Measurements from ENCODE around the gene GCNT1. TPM values are rescaled to one million over a fixed set of nuclear protein-coding genes. Genes with fewer than 3 reads are reported as not detected.
"Not testable (repeated sequence)": the region's sequence is repeated elsewhere in the genome, so short reads cannot be mapped to it uniquely, and the experiment has no call there.

GCNT1 gene
- total RNA-seq, 2 donors from 2014 or later, result 8.1 to 8.4 TPM

DNA sequence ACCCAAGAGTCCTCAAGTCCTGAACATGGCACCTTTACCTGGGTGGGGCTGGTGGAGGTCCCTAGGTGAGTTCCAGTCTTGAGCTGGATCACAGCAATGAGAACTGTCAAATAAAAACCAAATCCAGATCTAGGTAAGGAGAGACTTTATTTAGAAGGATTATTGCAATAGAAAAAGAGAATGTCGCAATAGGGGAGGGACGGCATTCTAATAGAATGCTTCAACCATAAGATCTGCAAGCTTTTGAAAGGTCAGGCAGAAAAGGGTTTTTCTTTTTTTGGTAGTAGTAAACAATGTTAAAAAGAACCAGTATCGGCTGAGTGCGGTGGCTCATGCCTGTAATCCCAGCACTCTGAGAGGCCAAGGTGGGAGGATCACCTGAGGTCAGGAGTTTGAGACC is 5.2 kb upstream of the GCNT1 start:
- no peak for ATAC-seq
- Mint-ChIP-seq H3K4me1 (ENCODE audit: low read depth in 2 of 2) (peaks cover 6 to 7% of the 10 kb centered on the region in 2 donors), H3K4me3 (no peak overlapping the region), H3K27ac (no peak overlapping the region), H3K36me3 (no peaks in the 10 kb centered on the region), H3K9me3 (no peaks in the 10 kb centered on the region), H3K27me3 (no peaks in the 10 kb centered on the region)
- no peak for DNase-seq (ENCODE audit: low spot score)

DNA sequence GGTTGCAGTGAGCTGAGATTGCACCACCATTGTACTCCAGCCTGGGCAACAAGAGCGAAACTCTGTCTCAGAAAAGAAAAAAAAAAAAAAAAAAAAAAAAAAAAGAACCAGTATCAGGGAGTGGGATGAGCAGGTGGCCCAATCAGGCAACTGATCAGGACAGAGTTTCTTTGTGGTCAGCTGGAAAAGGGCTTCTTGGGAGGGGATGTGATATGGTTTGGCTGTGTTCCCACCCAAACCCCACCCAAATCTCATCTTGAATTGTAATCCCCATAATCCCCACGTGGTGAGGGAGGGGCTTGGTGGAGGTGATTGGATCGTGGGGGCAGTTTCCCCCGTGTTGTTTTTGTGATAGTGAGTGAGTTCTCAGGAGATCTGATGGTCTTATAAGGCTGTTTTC is 4.7 kb upstream of the GCNT1 start:
- no peak for ATAC-seq
- H3K27ac Mint-ChIP-seq, result no peak overlapping the region

DNA sequence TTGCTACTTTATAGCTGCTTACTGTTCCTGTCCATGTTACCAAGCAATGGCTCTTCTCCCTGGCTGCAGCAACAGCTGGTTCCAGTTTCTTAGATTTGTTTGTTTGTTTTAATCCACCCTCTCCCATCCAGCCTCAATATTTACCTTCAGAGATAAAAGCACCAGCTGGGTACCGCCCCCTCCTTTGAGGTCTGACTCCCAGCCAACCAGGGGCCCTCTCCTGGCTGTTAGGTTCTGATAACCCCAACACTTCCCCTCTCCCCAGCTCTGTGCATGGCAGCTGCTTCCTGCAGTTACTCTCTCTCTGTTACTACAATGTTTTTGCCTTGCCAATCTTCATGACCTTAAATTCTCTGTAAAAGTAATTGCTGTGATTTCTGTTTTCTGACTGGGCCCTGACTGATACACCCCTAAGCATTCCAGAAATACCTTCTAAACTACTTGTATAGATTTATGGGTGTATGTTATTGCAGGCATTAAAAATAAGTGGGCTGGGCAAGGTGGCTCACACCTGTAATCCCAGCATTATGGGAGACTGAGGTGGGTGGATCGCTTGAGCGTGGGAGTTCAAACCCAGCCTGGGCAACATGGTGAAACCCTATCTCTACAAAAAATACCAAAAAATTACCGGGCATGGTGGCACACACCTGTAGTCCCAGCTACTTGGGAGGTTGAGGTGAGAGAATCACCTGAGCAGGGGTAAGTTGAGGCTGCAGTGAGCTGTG is 2.6 kb upstream of the GCNT1 start:
- H3K4me1 Mint-ChIP-seq (ENCODE audit: low read depth in 2 of 2), result peaks cover 15 to 18% of the 10 kb centered on the region in 2 donors
- H3K27ac Mint-ChIP-seq, result no peak overlapping the region
- H3K4me3 Mint-ChIP-seq, result no peak overlapping the region
- no peak for ATAC-seq
- DNase-seq (ENCODE audit: low spot score), result no peak
- H3K9me3 Mint-ChIP-seq, result no peaks in the 10 kb centered on the region
- no peaks in the 10 kb centered on the region for H3K27me3 Mint-ChIP-seq
- H3K36me3 Mint-ChIP-seq, result no peaks in the 10 kb centered on the region

More for the DNA sequence above, 4.7 kb upstream of the GCNT1 start:
- H3K4me3 Mint-ChIP-seq, result no peak overlapping the region
- no peaks in the 10 kb centered on the region for H3K36me3 Mint-ChIP-seq
- peaks cover 6 to 7% of the 10 kb centered on the region in 2 donors for H3K4me1 Mint-ChIP-seq (ENCODE audit: low read depth in 2 of 2)
- H3K9me3 Mint-ChIP-seq, result no peaks in the 10 kb centered on the region
- DNase-seq (ENCODE audit: low spot score), result no peak
- H3K27me3 Mint-ChIP-seq, result no peaks in the 10 kb centered on the region

DNA sequence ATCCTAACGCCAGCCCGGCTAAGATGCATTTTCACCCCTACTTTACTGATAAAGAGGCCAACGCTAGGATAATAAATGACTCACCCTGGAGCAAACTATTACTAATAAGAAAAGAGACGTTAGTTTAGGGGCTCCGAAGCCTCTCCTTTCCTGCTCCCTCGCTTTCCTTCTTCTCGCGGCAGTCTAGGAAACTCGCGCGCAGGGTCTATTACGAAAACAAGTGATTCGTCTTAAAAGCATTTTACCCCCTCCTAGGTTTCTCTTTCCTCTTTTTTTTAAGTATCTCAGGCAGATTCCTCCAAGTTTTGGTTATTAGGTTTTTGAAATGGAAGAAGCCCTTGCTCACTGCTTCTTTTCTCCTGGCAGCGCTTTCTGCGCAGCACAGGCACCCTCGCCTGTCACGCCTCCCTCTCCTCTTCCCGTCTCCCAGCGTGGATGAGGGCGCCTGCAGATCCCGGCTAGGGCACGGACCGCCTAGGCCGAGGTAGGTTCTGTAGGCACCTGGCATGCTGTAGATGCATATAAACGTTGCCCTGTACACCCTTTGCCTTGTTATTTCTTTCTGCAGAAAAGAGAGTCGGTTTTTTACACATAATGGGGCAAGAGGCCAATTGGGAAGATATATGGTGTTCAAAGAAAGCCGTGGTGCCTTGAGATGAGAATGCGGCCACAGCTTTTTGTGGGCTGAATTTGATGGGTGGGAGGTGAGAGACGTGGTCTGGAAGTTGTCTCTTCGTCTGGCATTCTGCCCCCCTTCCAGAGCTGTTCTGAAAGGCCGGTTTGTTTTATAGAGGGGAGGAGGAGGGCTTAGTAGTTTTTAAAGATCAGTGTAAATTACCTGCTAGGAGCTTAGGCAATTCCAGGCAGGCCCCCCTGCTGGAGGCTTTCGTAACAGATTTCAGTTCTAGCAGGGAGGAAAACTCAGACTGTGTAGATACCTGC is 983 bp downstream of the GCNT1 start:
- Mint-ChIP-seq H3K9me3 (no peaks in the 10 kb centered on the region), H3K4me1 (ENCODE audit: low read depth in 2 of 2) (peaks cover 19 to 24% of the 10 kb centered on the region in 2 donors), H3K27me3 (no peaks in the 10 kb centered on the region), H3K36me3 (no peaks in the 10 kb centered on the region), H3K4me3 (peak overlapping the region; percentile 92), H3K27ac (peak overlapping the region; percentile 24 to 55)
- DNase-seq (ENCODE audit: low spot score) (no peak), ATAC-seq (no peak)

DNA sequence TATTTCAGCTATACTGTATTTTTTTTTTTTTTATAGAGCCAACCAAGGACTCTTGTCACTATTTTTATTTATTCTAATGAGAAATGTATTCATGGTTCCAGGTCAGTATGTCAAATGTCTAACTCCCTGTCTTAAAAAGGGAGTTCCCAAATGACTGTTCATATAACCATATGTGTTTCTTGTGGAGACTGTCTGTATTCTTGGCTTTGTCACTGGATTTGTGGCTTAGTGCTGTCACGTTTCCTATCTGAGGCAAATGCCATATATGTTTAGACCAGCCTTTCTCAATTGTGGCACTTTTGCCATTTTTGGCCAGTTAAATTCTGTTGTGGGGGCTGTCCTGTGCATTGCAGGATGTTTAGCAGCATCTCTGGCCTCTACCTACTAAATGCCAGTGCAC is 3.1 kb downstream of the GCNT1 start:
- ATAC-seq (no peak), DNase-seq (ENCODE audit: low spot score) (no peak)
- peaks cover 29 to 32% of the 10 kb centered on the region in 2 donors for H3K4me1 Mint-ChIP-seq (ENCODE audit: low read depth in 2 of 2)
- H3K9me3 Mint-ChIP-seq, result no peaks in the 10 kb centered on the region
- H3K4me3 Mint-ChIP-seq, result no peak overlapping the region
- H3K36me3 Mint-ChIP-seq, result no peaks in the 10 kb centered on the region
- H3K27ac Mint-ChIP-seq, result no peak overlapping the region
- no peaks in the 10 kb centered on the region for H3K27me3 Mint-ChIP-seq

DNA sequence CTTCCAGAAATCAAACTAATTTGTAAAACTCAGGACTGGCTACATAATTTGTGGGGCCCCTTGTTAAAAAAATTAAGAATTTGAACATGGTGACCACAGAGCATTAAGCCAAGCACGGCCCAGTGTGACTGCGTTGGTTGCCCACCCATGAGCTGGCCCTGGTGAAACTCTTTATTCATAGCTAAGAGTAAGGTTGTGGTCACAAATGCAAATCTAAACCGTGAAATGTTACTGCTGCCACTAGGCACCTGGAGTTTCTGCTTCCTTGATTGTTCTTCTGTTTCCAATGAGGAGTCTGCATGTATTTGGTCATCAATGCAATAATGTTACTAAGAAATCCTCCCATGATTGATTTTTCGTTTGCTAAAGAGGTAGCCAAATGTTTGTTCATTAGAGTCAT is 4.2 kb downstream of the GCNT1 start:
- no peak for ATAC-seq
- DNase-seq (ENCODE audit: low spot score), result no peak
- H3K9me3 Mint-ChIP-seq, result no peaks in the 10 kb centered on the region
- no peak overlapping the region for H3K4me3 Mint-ChIP-seq
- H3K27ac Mint-ChIP-seq, result no peak overlapping the region
- H3K4me1 Mint-ChIP-seq (ENCODE audit: low read depth in 2 of 2), result peaks cover 34 to 38% of the 10 kb centered on the region in 2 donors
- H3K36me3 Mint-ChIP-seq, result no peaks in the 10 kb centered on the region
- H3K27me3 Mint-ChIP-seq, result no peaks in the 10 kb centered on the region

DNA sequence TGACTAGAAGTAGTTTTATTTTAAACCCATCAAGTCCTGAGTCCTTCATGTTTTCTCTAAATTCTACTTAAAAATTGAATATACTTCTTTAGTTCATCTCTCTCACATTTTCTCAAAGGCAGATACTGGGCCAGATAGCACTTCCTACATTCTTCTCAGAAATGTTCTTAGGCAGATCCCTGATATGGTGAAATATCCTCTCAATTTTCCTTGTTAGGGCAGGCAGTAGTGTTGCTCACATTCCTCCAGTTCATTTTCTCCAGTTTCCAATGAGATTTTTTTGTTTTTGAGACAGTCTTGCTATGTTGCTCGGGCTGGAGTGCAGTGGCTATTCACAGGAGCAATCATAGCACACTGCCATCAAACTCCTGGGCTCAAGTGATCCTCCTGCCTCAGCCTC is 5.7 kb downstream of the GCNT1 start:
- no peak overlapping the region for H3K27ac Mint-ChIP-seq

DNA sequence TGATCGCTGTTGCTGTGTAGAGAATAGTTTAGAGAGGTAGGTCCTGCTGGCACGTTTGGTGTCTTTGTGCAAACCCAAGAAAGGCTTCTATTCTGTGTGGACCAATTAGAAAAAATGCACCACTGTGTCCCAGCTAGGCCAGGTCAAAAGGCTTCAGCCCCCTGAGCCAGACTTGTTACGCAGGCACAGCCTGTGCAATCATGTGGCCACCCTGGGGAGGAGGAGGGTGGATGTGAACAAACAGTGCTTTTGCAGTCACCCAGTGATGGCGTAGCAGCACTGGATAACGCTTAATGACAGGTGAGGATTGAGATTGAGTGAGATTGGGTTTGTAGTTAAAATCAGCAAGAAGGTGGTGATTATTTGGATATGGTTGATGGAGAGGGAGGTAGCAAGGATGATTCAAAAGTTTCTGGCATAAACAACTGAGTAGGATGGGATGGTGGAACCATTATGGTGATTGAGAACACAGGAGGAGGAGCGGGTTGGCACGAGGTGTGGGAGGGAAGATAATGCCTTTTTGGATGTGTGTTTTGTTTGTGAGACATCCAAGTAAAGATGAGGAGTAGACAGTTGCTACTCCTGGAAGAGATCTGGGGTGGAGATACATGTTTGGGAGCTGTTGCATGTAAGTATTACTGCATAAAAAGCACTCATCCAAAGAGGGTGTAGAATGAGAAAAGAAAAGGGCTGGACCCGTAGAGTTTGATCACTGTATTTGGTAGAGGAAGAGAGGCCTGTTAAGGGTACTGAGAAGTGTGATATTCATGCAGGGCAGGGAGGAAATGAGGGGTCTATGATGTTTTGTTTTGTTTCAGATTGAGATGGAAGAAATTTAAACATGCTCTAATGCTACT is 6.7 kb downstream of the GCNT1 start:
- Mint-ChIP-seq H3K4me3 (peak overlapping the region; percentile 36), H3K27me3 (no peaks in the 10 kb centered on the region), H3K9me3 (no peaks in the 10 kb centered on the region), H3K4me1 (ENCODE audit: low read depth in 2 of 2) (peaks cover 28 to 36% of the 10 kb centered on the region in 2 donors), H3K36me3 (no peaks in the 10 kb centered on the region), H3K27ac (peak overlapping the region; percentile 30 to 57)
- ATAC-seq (peak in 1 of 2 donors; percentile 52), DNase-seq (ENCODE audit: low spot score) (no peak)

More for the DNA sequence above, 5.7 kb downstream of the GCNT1 start:
- Mint-ChIP-seq H3K4me1 (ENCODE audit: low read depth in 2 of 2) (peaks cover 35 to 43% of the 10 kb centered on the region in 2 donors), H3K36me3 (no peaks in the 10 kb centered on the region), H3K4me3 (no peak overlapping the region), H3K9me3 (no peaks in the 10 kb centered on the region), H3K27me3 (no peaks in the 10 kb centered on the region)
- DNase-seq (ENCODE audit: low spot score) (no peak), ATAC-seq (no peak)

DNA sequence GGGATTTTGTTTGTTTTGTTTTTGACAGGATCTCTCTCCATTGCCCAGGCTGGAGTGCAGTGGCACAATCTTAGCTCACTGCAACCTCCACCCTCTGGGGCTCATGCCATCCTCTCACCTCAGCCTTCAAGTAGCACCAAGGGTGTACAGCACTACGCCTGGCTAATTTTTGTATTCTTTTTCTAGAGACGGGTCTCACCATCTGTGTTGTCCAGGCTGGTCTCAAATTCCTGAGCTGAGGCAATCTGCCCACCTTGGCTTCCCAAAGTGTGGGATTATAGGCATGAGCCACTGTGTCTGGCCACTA is 7.3 kb downstream of the GCNT1 start:
- DNase-seq (ENCODE audit: low spot score) (no peak), ATAC-seq (peak in 1 of 2 donors; percentile 50)
- no peaks in the 10 kb centered on the region for H3K36me3 Mint-ChIP-seq
- peak overlapping the region; percentile 36 for H3K4me3 Mint-ChIP-seq
- peaks cover 33 to 40% of the 10 kb centered on the region in 2 donors for H3K4me1 Mint-ChIP-seq (ENCODE audit: low read depth in 2 of 2)
- no peaks in the 10 kb centered on the region for H3K9me3 Mint-ChIP-seq
- H3K27me3 Mint-ChIP-seq, result no peaks in the 10 kb centered on the region
- H3K27ac Mint-ChIP-seq, result peak overlapping the region; percentile 30 to 57

DNA sequence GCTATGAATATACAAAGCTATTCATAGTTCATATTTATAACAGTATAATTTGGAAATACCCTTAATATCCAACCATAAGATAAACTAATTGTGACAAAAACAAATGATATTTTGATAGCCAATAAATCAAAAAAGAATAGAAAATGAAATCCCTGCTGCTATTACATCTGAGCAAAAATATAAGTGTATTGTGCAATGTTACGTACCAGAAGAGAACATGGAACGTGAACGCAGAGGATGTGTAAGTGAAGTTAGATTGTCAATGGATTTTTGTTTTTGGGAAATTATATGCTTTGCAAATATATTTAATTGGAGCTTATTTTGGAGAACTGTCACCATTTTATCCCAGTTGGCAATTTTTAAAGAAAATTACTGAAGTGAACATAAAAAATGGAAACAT is 15.4 kb downstream of the GCNT1 start:
- Mint-ChIP-seq H3K9me3 (no peaks in the 10 kb centered on the region), H3K4me1 (ENCODE audit: low read depth in 2 of 2) (peaks cover 26 to 34% of the 10 kb centered on the region in 2 donors), H3K4me3 (no peak overlapping the region), H3K27ac (no peak overlapping the region), H3K27me3 (no peaks in the 10 kb centered on the region), H3K36me3 (peaks cover 9% of the 10 kb centered on the region)
- DNase-seq (ENCODE audit: low spot score), result no peak
- no peak for ATAC-seq

DNA sequence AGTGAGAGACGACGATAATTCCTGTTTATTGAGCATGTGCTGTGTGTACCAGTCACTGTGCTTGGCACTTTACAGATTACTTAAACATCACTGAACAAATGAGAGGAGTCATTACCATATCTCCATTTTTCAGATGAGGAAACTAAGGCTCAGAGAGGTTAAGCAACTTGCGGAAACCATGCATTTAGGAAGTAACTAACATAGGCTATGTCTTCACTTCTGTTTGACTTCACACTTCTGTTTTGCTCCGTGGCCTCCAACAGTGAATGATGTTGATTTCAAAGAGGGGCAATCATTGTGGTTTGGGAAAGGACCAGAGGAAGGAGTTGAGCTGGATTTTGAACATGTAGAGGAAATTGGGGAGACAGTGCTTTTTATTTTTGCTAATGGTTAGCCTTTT is 16.7 kb downstream of the GCNT1 start:
- no peak for ATAC-seq
- Mint-ChIP-seq H3K27me3 (no peaks in the 10 kb centered on the region), H3K27ac (no peak overlapping the region), H3K9me3 (no peaks in the 10 kb centered on the region), H3K4me1 (ENCODE audit: low read depth in 2 of 2) (peaks cover 26 to 31% of the 10 kb centered on the region in 2 donors), H3K4me3 (no peak overlapping the region), H3K36me3 (peaks cover 9% of the 10 kb centered on the region)
- no peak for DNase-seq (ENCODE audit: low spot score)

DNA sequence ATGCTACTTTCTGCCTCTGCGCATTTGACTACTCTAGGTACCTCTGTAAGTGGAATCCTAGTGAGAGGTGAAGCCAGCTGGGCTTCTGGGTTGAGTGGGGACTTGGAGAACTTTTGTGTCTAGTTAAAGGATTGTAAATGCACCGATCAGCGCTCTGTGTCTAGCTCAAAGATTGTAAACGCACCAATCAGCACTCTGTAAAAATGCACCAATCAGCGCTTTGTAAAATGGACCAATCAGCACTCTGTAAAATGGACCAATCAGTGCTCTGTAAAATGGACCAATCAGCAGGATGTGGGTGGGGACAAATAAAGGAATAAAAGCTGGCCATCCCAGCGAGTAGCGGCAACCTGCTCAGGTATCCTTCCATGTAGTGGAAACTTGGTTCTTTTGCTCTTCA is 18.8 kb downstream of the GCNT1 start:
- H3K4me3 Mint-ChIP-seq; DNase-seq (ENCODE audit: low spot score); H3K36me3 Mint-ChIP-seq; ATAC-seq; H3K27ac Mint-ChIP-seq; H3K9me3 Mint-ChIP-seq; H3K27me3 Mint-ChIP-seq: not testable (repeated sequence)
- H3K4me1 Mint-ChIP-seq (ENCODE audit: low read depth in 2 of 2), result peaks cover 10 to 15% of the 10 kb centered on the region in 2 donors

DNA sequence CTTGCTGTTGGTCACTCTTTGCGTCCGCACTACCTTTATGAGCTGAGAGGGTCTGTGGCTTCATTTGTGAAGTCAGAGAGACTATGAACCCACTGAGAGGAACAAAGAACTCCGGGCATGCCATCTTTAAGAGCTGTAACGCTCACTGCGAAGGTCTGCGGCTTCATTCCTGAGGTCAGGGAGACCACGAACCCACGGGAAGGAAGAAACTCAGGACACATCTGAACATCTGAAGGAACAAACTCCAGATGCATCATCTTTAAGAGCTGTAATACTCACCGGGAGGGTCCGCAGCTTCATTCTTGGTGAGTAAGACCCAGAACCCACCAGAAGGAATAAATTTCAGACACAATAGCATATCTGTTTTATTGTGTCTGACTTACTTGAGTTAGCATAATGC is 19.2 kb downstream of the GCNT1 start:
- DNase-seq (ENCODE audit: low spot score) (no peak), ATAC-seq (no peak)
- H3K36me3 Mint-ChIP-seq, result peaks cover 9% of the 10 kb centered on the region
- H3K27me3 Mint-ChIP-seq, result no peaks in the 10 kb centered on the region
- H3K4me1 Mint-ChIP-seq (ENCODE audit: low read depth in 2 of 2), result peaks cover 7 to 11% of the 10 kb centered on the region in 2 donors
- no peak overlapping the region for H3K27ac Mint-ChIP-seq
- no peaks in the 10 kb centered on the region for H3K9me3 Mint-ChIP-seq
- no peak overlapping the region for H3K4me3 Mint-ChIP-seq

Measured in natural killer cell treated with Interleukin-12 subunit alpha and Interleukin-12 subunit beta and Interleukin-15 and Interleukin-18, amount 100 ng/mL, for 72 hours (primary cell).